Stimulated activated naive B cell treated with anti-CD40 and anti-IgM and Interleukin-4, amounts not matched to agents 10 μg/mL and 1 μg/mL and 100 μg/mL, for 72 hours (primary cell): ENCODE results near the gene CYTH1.
A peak's percentile ranks its signal among the peaks of the same experiment; 100 is the strongest.
"Not testable (repeated sequence)": the region's sequence is repeated elsewhere in the genome, so short reads cannot be mapped to it uniquely, and the experiment has no call there.

Experiments
- ATAC-seq, 2 donors: fragments of 150-1000 bp; cut with Tn5 transposase; replicated peaks; 2 replicates each; pipeline ENCODE4 v1.10.0; 2021; ENCODE audit warnings: moderate library complexity in 1 of 2
- DNase-seq: peaks from one replicate; pipeline ENCODE4 v3.0.0; 2021
- H3K27ac Mint-ChIP-seq: one replicate; pipeline ENCODE4 v1.8.0; 2022; ENCODE audit warnings: mild to moderate bottlenecking, mixed read lengths
- H3K27me3 Mint-ChIP-seq, 2 donors: one replicate each; pipeline ENCODE4 v1.8.0; 2022; ENCODE audit warnings: mixed read lengths in 2 of 2
- H3K36me3 Mint-ChIP-seq, 2 donors: one replicate each; pipeline ENCODE4 v1.8.0; 2022; ENCODE audit warnings: mixed read lengths in 2 of 2, mild to moderate bottlenecking in 1 of 2
- H3K4me1 Mint-ChIP-seq, 2 donors: one replicate each; pipeline ENCODE4 v1.8.0; 2022; ENCODE audit warnings: mixed read lengths in 2 of 2, mild to moderate bottlenecking in 1 of 2
- H3K4me3 Mint-ChIP-seq, 2 donors: one replicate each; pipeline ENCODE4 v1.8.0; 2022; ENCODE audit warnings: mild to moderate bottlenecking in 2 of 2, mixed read lengths in 2 of 2, moderate library complexity in 1 of 2
- H3K9me3 Mint-ChIP-seq, 2 donors: one replicate each; pipeline ENCODE4 v1.8.0; 2022; ENCODE audit warnings: mixed read lengths in 2 of 2, mild to moderate bottlenecking in 1 of 2

The CYTH1 gene

DNA sequence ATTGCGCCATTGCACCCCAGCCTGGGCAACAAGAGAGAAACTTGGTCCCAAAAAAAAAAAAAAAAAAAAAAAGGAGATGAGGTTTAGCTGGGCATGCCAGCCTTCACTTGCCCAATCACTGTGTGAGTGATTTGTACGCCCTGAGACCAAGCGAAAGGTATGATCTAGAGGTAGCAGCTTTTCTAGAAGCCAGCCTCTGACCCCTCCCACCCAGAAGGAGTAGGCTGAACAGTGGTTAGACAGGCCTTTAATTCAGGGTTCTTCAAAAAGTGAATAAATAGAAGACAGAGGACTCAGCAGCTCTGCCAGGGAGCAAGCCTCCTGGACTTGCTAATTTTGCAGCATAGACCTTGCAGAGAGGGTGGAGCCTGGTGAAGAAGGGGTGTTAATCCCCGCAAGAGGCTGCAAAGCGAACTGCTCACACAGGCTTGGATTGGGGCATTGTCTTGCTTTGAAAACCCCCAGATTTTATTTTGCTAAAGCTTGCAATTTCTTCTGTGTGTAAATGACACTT lies 7.1 kb upstream of the CYTH1 start:
- Mint-ChIP-seq H3K4me1 (peaks cover 4 to 23% of the 10 kb centered on the region in 2 donors), H3K27ac (no peak overlapping the region), H3K4me3 (no peak overlapping the region), H3K9me3 (no peaks in the 10 kb centered on the region), H3K27me3 (no peaks in the 10 kb centered on the region), H3K36me3 (peaks cover 32 to 36% of the 10 kb centered on the region in 2 donors)
- ATAC-seq = no peak
- DNase-seq = no peak

GRCh38 chr17:78788451-78788850 lies 6.4 kb upstream of the CYTH1 start:
- Mint-ChIP-seq H3K36me3 (peaks cover 27 to 29% of the 10 kb centered on the region in 2 donors), H3K4me3 (no peak overlapping the region), H3K9me3 (no peaks in the 10 kb centered on the region), H3K27me3 (no peaks in the 10 kb centered on the region), H3K27ac (no peak overlapping the region), H3K4me1 (peaks cover 5 to 31% of the 10 kb centered on the region in 2 donors)
- DNase-seq (no peak), ATAC-seq (no peak)

DNA sequence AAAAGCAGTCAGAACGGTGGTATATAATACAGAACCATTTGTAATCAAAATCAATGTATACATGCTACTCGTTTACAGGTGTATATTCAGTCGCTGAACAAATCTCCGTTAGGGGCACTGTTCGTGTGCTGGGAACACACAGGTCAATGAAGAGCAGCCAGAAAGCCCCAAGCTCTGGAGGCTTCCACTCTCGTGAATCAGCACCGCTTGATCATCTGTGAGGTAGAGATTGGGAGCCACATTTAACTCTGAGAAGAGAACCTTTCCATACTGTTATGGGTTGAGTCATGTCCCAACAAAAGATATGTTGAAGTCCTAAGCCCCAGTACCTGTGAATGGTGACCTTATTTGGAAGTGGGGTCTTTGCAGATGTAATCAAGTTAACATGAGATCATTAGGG lies 5.4 kb upstream of the CYTH1 start:
- no peak for ATAC-seq
- Mint-ChIP-seq H3K4me3 (no peak overlapping the region), H3K4me1 (peaks cover 7 to 36% of the 10 kb centered on the region in 2 donors), H3K27me3 (no peaks in the 10 kb centered on the region), H3K36me3 (peaks cover 22 to 24% of the 10 kb centered on the region in 2 donors), H3K9me3 (no peaks in the 10 kb centered on the region), H3K27ac (no peak overlapping the region)
- no peak for DNase-seq

GRCh38 chr17:78785663-78786057 lies 3.6 kb upstream of the CYTH1 start:
- ATAC-seq (no peak), DNase-seq (no peak)
- H3K27ac Mint-ChIP-seq = no peak overlapping the region
- H3K4me3 Mint-ChIP-seq = no peak overlapping the region
- H3K4me1 Mint-ChIP-seq = peaks cover 7 to 29% of the 10 kb centered on the region in 2 donors
- H3K36me3 Mint-ChIP-seq = peaks cover 10 to 17% of the 10 kb centered on the region in 2 donors
- no peaks in the 10 kb centered on the region for H3K27me3 Mint-ChIP-seq
- H3K9me3 Mint-ChIP-seq = no peaks in the 10 kb centered on the region

DNA sequence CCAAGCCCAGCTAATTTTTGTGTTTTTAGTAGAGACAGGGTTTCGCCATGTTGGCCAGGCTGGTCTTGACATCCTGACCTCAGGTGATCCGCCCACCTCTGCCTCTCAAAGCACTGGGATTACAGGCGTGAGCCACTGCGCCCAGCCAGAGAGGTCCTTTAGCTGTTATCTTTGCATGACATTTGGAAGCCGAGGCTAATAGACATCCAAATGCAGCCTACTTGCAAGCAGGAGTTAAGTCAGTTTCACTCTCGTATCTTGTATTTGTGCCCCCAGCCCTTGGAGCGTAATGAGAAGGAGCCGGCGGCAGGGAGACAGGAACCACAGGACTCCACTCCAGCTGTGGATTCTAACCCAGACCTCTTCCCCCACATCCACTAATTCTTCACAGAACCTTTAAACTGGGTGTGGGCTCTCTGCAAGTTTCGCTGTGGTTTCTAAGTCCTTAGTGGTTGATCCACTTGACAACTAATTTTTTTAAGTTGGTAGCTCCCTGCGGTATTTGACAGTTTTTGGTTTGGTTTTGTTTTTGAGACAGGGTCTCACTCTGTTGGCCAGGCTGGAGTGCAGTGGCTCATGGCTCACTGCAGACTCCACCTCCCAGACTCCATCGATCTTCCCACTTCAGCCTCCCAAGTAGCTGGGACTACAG lies 3.1 kb upstream of the CYTH1 start:
- H3K27ac Mint-ChIP-seq = no peak overlapping the region
- peaks cover 9 to 32% of the 10 kb centered on the region in 2 donors for H3K4me1 Mint-ChIP-seq
- peaks cover 11 to 21% of the 10 kb centered on the region in 2 donors for H3K36me3 Mint-ChIP-seq
- no peaks in the 10 kb centered on the region for H3K9me3 Mint-ChIP-seq
- H3K27me3 Mint-ChIP-seq = no peaks in the 10 kb centered on the region
- ATAC-seq (no peak), DNase-seq (no peak)
- no peak overlapping the region for H3K4me3 Mint-ChIP-seq

DNA sequence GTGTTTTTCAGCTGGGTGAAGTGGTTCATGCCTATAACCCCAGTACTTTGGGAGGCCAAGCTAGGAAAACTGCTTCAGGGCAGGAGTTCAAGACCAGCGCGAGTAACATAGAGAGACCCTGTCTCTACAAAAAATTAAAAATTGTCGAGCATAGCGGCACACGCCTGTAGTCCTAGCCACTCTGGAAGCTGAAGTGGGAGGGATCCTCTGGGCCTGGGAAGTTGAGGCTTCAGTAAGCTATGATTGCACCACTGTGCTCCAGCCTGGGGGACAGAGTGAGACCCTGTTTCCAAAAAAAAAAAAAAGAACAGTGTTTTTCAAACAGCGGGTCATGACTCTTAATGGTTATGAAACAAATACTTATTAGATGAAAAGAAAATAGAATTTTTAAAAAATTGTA lies 2.3 kb upstream of the CYTH1 start:
- ATAC-seq = no peak
- Mint-ChIP-seq H3K4me1 (peaks cover 16 to 33% of the 10 kb centered on the region in 2 donors), H3K4me3 (no peak overlapping the region), H3K27ac (no peak overlapping the region), H3K27me3 (no peaks in the 10 kb centered on the region), H3K36me3 (peaks cover 19 to 29% of the 10 kb centered on the region in 2 donors), H3K9me3 (no peaks in the 10 kb centered on the region)
- DNase-seq = no peak

DNA sequence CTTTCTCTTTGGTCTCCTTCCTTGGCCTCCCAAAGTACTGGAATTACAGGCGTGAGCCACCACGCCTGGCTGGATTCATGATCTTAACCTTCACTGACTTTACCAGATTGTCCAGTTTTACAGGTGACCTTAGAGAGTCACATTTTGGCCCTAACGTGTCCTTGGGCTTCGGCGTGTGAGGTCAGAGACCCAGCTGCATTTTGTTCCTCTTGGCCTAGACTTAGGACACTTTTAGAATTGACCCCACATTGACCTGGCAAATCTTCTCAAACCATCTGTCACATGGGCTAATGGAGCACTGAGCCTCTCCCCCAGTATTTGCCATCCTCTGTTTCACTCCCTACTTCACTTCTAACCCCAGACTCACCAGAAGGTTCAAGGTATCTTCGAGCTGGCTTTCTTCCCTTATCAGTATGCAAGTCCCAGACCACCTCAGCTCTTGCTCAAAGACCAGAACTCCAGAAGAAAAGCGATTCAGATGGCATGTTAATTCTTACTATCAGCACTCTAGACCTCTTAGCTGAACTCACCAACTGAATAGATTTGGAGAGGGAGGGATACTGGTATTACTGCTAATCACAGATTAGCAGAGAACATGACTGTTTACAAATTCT lies 1.7 kb upstream of the CYTH1 start:
- Mint-ChIP-seq H3K36me3 (peaks cover 21 to 34% of the 10 kb centered on the region in 2 donors), H3K4me3 (peak overlapping the region; percentile 30 to 56), H3K4me1 (peaks cover 20 to 34% of the 10 kb centered on the region in 2 donors), H3K27ac (peak overlapping the region; percentile 73), H3K27me3 (no peaks in the 10 kb centered on the region), H3K9me3 (no peaks in the 10 kb centered on the region)
- DNase-seq (no peak), ATAC-seq (no peak)

GRCh38 chr17:78781104-78781892 lies 775 bp downstream of the CYTH1 start:
- H3K36me3 Mint-ChIP-seq = peaks cover 14 to 23% of the 10 kb centered on the region in 2 donors
- H3K27ac Mint-ChIP-seq = peak overlapping the region; percentile 98
- DNase-seq = no peak

GRCh38 chr17:78780335-78780734 lies 1.7 kb downstream of the CYTH1 start:
- no peak for DNase-seq
- ATAC-seq = no peak
- peak overlapping the region; percentile 98 for H3K27ac Mint-ChIP-seq
- peaks cover 28 to 54% of the 10 kb centered on the region in 2 donors for H3K4me1 Mint-ChIP-seq
- H3K27me3 Mint-ChIP-seq = no peaks in the 10 kb centered on the region
- no peaks in the 10 kb centered on the region for H3K9me3 Mint-ChIP-seq
- peak overlapping the region; percentile 89 for H3K4me3 Mint-ChIP-seq
- peaks cover 14 to 20% of the 10 kb centered on the region in 2 donors for H3K36me3 Mint-ChIP-seq

More at GRCh38 chr17:78781104-78781892, 775 bp downstream of the CYTH1 start:
- Mint-ChIP-seq H3K27me3 (no peaks in the 10 kb centered on the region), H3K9me3 (no peaks in the 10 kb centered on the region), H3K4me3 (peak overlapping the region; percentile 89), H3K4me1 (peaks cover 23 to 44% of the 10 kb centered on the region in 2 donors)
- peak; percentile 4 to 9 for ATAC-seq

GRCh38 chr17:78779850-78780249 lies 2.2 kb downstream of the CYTH1 start:
- peak overlapping the region; percentile 98 for H3K27ac Mint-ChIP-seq
- peak; percentile 38 for DNase-seq
- peaks cover 29 to 59% of the 10 kb centered on the region in 2 donors for H3K4me1 Mint-ChIP-seq
- no peaks in the 10 kb centered on the region for H3K27me3 Mint-ChIP-seq
- H3K9me3 Mint-ChIP-seq = no peaks in the 10 kb centered on the region
- peaks cover 16 to 22% of the 10 kb centered on the region in 2 donors for H3K36me3 Mint-ChIP-seq
- H3K4me3 Mint-ChIP-seq = peak overlapping the region; percentile 89
- ATAC-seq = peak; percentile 30 to 33

DNA sequence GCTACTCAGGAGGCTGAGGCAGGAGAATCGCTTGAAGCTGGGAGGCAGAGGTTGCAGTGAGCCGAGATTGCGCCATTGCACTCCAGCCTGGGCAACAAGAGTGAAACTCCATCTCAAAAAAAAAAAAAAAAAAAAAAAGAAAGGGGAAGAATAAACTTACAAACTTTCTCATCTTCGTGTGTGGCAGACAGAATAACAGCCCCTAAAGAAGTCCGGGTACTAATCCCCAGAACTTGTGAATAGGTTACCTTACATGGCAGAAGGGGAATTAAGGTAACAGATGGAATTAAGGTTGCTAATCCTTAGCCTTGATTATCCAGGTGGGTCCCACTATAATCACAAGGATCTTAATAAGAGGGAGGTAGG lies 2.8 kb downstream of the CYTH1 start:
- peak in 1 of 2 donors; percentile 9 for ATAC-seq
- DNase-seq, H3K27me3 Mint-ChIP-seq, H3K9me3 Mint-ChIP-seq: not testable (repeated sequence)
- Mint-ChIP-seq H3K4me1 (peaks cover 34 to 65% of the 10 kb centered on the region in 2 donors), H3K27ac (peak overlapping the region; percentile 98), H3K4me3 (peak overlapping the region; percentile 89), H3K36me3 (peaks cover 20 to 26% of the 10 kb centered on the region in 2 donors)

DNA sequence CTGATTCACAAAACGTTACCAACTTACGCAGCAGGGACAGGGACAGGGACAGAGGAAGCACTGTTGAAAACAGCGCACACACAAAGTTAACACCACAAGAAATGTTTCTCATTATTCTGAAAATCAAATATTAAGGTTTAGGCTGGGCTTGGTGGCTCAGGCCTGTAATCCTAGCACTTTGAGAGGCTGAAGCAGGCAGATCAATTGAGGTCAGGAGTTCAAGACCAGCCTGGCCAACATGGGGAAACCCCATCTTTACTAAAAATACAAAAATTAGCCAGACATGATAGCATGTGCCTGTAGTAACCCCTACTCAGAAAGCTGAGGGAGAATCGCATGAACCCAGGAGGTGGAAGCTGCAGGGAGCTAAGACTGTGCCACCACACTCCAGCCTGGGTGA lies 4.2 kb downstream of the CYTH1 start:
- H3K27me3 Mint-ChIP-seq = no peaks in the 10 kb centered on the region
- H3K4me3 Mint-ChIP-seq = peak overlapping the region; percentile 21 to 68
- DNase-seq = no peak
- ATAC-seq = peak; percentile 12 to 17
- peaks cover 20 to 26% of the 10 kb centered on the region in 2 donors for H3K36me3 Mint-ChIP-seq
- H3K4me1 Mint-ChIP-seq = peaks cover 30 to 56% of the 10 kb centered on the region in 2 donors
- peak overlapping the region; percentile 80 for H3K27ac Mint-ChIP-seq
- no peaks in the 10 kb centered on the region for H3K9me3 Mint-ChIP-seq

DNA sequence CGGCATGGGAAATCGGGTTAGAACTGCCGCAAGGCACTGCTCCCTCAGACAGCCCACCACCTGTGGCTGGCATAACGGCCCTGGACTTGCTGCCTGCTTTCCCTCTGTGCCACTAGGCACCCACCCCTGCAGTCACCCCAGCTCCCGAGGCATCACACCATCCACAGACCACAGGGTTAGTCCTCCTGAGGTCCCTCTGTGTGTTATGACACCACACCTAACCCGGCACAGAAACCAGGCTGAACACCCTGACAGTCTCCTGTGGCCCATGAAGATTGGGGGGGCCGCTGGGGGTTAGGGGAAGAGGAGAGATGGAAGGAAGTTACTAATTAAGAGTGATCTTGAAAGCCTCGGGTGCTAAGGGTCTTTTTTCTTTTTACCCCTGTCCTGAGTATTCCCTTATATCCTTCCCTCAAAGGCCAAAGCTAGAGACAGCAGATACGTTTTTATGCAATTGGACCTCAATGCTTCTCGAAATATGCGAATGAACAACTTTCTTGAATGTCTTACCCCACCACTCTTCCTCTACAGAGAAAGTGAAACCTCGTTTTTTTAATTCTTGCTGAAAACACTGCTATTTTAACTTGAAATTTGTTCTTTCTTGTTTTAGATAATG lies 7.0 kb downstream of the CYTH1 start:
- peaks cover 25 to 35% of the 10 kb centered on the region in 2 donors for H3K36me3 Mint-ChIP-seq
- peaks cover 36 to 71% of the 10 kb centered on the region in 2 donors for H3K4me1 Mint-ChIP-seq
- H3K27ac Mint-ChIP-seq = peak overlapping the region; percentile 93
- DNase-seq (peak; percentile 59), ATAC-seq (peak; percentile 63 to 68)
- H3K4me3 Mint-ChIP-seq = peak overlapping the region; percentile 83
- no peaks in the 10 kb centered on the region for H3K27me3 Mint-ChIP-seq
- no peaks in the 10 kb centered on the region for H3K9me3 Mint-ChIP-seq

DNA sequence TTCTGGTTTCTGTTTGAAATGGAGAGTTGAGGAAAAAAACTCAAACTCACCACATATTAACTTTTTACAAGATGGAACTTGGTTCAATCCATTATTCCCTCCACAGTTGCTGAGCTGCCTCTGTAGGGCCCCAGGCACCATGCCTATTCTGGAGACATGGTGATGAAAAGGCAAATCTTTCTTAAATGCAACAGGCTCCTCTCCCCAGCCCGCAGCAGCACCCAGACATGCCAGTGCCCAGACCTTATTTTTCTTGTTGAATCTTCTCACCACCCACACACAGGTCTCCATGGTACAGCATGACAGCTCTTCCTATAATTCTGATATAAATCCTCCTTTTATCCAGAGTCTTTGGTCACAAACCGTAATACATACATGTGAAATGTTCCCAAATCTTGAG lies 7.6 kb downstream of the CYTH1 start:
- H3K36me3 Mint-ChIP-seq = peaks cover 19 to 28% of the 10 kb centered on the region in 2 donors
- H3K9me3 Mint-ChIP-seq = no peaks in the 10 kb centered on the region
- H3K27ac Mint-ChIP-seq = peak overlapping the region; percentile 93
- ATAC-seq (no peak), DNase-seq (no peak)
- H3K4me3 Mint-ChIP-seq = peak overlapping the region; percentile 83
- no peaks in the 10 kb centered on the region for H3K27me3 Mint-ChIP-seq
- H3K4me1 Mint-ChIP-seq = peaks cover 30 to 65% of the 10 kb centered on the region in 2 donors
